GM18873 (cell line): ENCODE results near the gene TMEM263.
"Not testable (repeated sequence)": the region's sequence is repeated elsewhere in the genome, so short reads cannot be mapped to it uniquely, and the experiment has no call there.

Experiments
- ATAC-seq: cut with Tn5 transposase; IDR thresholded peaks from one replicate; pipeline ENCODE4 v1.9.1; 2021; ENCODE audit warnings: mild to moderate bottlenecking, moderate library complexity, moderate number of reproducible peaks; ENCODE audit not compliant: unreplicated experiment, low FRiP score

TMEM263 gene

GRCh38 chr12:106955377-106956047, at the start of gene TMEM263:
Gene TMEM263, plus strand, starts transcription at chr12:106955907. Its CDS starts 11,210 bp downstream, at chr12:106967117.
- ATAC-seq = peak; percentile 54

- ATAC-seq = no peak
Observed at GRCh38 chr12:106906715-106907114, 49.0 kb upstream of the TMEM263 start.

- no peak for ATAC-seq
Observed at GRCh38 chr12:106907411-106907810, 48.3 kb upstream of the TMEM263 start.

- ATAC-seq = no peak
Observed at GRCh38 chr12:106907846-106908245, 47.9 kb upstream of the TMEM263 start.

- ATAC-seq = no peak
Observed at GRCh38 chr12:106908561-106908960, 47.1 kb upstream of the TMEM263 start.

GRCh38 chr12:106910202-106910601, 45.5 kb upstream of the TMEM263 start:
- ATAC-seq = peak; percentile 74

- ATAC-seq = no peak
Observed at GRCh38 chr12:106911581-106911980, 44.1 kb upstream of the TMEM263 start.

- no peak for ATAC-seq
Observed at GRCh38 chr12:106913456-106913855, 42.3 kb upstream of the TMEM263 start.

GRCh38 chr12:106914796-106915634, 40.7 kb upstream of the TMEM263 start:
- ATAC-seq = no peak

GRCh38 chr12:106915635-106916026, 40.1 kb upstream of the TMEM263 start:
- no peak for ATAC-seq

GRCh38 chr12:106917503-106917902, 38.2 kb upstream of the TMEM263 start:
- no peak for ATAC-seq

- no peak for ATAC-seq
Observed at GRCh38 chr12:106918746-106919145, 37.0 kb upstream of the TMEM263 start.

- ATAC-seq = no peak
Observed at GRCh38 chr12:106919910-106920544, 35.7 kb upstream of the TMEM263 start.

GRCh38 chr12:106921976-106922375, 33.7 kb upstream of the TMEM263 start:
- ATAC-seq = not testable (repeated sequence)

GRCh38 chr12:106923594-106923993, 32.1 kb upstream of the TMEM263 start:
- ATAC-seq = not testable (repeated sequence)

GRCh38 chr12:106924268-106924861, 31.3 kb upstream of the TMEM263 start:
- no peak for ATAC-seq

GRCh38 chr12:106926657-106927056, 29.1 kb upstream of the TMEM263 start:
- ATAC-seq = no peak

- ATAC-seq = no peak
Observed at GRCh38 chr12:106934277-106934676, 21.4 kb upstream of the TMEM263 start.

GRCh38 chr12:106941481-106942156, 14.1 kb upstream of the TMEM263 start:
- no peak for ATAC-seq

- ATAC-seq = no peak
Observed at GRCh38 chr12:106942775-106943174, 12.9 kb upstream of the TMEM263 start.
